LoVo (cell line): ENCODE measurements around the gene TBC1D22A.
"Not testable (repeated sequence)": the region's sequence is repeated elsewhere in the genome, so short reads cannot be mapped to it uniquely, and the experiment has no call there.

ENCODE experiments used
- DNase-seq: peaks from one replicate; pipeline ENCODE4 v3.0.0-alpha.2; 2016; ENCODE audit warnings: low spot score

TBC1D22A gene

DNA sequence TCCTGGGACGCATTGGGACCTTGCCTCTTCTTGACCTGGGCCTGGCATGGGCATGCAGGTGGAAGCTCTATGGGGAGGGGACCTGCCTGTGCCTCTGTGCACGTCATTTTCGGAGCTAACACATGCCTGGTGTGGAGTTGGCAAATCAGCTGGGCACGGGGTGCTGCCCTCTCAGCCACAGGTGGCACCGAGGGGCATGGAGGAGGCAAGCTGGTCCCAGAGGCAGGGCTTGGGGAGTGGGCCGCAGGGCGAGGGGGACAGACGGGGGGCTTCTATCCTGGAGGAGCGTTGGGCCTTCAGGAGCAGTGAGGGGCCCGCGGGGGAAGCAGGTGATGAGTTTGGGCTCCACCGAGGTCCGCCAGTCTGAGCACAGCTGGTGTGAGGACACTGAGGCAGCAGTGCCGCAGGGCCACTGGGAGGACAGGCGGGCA lies 362.0 kb downstream of the TBC1D22A start:
- DNase-seq: no peak

DNA sequence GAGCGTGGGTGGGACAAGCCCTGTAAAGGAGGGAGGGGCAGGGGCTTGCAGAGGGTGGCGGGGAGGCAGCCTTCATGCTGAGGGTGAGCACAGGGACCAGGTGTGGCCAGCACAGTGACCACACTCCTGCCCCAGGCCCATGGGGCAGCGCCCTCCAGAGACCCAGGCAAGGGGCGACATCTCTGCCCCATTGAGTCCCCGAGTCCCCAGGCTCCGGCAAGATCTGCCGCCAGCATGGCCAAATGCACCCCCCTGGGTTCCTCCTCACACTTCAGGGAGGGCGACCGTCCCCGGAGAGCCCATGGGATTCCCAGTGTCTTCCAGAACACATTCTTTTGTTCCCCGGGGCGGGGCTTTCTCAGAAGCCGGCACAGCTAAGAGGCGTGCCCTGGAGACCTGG lies 362.5 kb downstream of the TBC1D22A start:
- peak; percentile 5 for DNase-seq

DNA sequence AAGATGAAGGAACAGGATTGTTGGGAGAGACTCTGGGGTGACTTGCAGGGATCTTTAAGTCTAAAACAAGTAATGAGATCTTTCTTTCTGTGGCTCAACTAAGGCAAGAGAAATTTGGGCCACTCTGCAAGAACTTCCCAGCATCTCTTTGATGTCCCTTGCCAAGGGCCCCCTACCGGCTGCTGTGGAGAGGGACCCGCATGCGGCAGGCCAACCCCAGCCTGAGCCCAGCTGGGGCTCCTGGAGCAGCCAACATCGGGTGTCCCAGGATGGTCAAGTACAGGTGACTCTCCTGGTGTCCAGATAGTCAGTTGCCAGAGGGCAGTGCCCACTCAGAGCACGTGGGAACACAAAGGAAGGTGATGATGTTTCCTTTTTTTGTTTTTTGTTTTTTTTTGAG lies 363.2 kb downstream of the TBC1D22A start:
- no peak for DNase-seq

DNA sequence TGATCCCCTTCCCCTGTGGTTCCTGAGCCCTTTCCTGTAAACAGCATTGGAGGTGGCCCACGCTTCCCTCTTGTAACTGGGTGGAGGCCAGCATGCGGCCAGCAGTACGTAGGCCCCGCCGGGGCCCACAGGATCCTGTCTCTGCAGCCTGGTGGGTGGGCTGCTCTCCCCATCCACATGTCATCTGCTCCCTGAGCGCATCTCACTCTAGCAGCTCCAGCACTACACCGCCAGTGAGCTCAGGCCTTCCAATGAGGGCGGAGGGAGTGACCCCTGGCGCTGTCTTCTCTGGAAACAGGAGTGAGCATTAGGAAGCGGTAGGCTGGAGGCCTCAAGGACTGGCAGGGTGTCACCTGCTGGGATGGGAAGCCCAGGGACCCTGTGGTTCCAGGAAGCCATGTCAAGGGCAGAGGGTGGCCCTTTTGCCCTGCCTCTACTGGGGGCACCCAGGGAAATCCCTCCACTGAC lies 363.9 kb downstream of the TBC1D22A start:
- no peak for DNase-seq

DNA sequence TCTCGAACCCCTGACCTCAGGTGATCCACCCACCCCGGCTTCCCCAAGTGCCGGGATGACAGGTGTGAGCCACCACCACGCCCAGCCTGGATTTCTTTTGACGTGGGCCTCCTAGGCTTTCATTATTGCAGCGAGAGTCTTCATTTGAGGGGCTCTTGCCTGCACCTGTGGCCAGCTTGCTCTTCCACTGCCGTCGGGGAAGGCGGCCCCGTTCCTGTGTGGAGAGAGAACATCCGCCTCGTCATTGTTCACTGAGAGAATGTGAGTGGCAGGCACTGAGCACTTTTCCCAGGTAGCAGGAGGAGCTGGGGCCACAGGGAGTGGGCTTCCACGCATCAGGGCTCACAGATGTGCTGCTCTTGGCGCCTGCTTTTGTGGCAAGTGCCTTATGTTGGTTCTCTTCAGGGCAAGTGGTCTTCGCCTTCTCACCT lies 365.0 kb downstream of the TBC1D22A start:
- no peak for DNase-seq

DNA sequence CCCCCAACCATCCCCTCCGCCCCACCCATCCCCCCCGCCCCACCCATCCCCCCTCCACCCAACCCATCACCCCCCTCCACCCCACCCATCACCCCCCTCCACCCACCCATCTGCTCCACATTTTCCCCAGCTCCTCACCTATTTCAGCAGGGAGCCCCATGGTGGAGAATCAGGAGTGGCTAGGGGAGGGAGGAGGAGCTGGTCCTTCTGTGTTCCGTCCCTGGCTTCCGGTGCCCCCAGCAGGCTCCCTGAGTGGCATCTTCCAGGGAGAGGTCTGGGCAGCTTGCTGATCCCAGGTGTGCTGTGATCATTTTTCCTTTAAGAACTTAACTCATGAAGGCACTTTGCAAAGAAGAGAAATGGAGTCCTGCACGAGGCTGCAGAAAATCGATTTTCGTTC lies 365.8 kb downstream of the TBC1D22A start:
- DNase-seq: no peak

DNA sequence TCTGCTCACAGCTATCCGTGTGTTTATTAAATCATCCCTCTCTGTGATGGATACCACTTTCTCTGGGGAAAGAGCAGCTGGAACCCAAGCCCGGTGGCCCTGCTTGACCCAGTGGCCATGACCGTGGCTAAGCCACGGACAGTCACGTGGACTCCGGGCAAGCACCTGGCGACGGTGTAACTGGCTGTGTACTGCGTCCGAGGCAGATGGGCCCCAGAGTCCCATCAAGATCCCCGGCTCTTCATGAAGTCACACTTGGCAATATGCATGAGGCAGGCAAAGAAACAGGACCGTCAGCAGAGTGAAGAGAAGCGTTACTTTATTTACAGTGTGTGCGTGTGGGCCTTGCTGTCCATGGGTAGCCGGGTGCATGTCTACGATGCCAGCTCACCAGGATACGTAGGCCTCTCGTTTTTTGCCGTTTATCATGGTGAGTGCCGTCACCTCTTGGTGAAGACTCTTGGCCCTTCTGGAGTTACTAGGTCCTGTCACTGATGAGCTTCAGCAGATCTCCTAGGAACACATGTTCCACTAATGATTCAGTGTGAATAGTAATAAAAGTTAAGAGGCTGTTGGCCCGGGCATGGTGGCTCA lies 366.3 kb downstream of the TBC1D22A start:
- no peak for DNase-seq

DNA sequence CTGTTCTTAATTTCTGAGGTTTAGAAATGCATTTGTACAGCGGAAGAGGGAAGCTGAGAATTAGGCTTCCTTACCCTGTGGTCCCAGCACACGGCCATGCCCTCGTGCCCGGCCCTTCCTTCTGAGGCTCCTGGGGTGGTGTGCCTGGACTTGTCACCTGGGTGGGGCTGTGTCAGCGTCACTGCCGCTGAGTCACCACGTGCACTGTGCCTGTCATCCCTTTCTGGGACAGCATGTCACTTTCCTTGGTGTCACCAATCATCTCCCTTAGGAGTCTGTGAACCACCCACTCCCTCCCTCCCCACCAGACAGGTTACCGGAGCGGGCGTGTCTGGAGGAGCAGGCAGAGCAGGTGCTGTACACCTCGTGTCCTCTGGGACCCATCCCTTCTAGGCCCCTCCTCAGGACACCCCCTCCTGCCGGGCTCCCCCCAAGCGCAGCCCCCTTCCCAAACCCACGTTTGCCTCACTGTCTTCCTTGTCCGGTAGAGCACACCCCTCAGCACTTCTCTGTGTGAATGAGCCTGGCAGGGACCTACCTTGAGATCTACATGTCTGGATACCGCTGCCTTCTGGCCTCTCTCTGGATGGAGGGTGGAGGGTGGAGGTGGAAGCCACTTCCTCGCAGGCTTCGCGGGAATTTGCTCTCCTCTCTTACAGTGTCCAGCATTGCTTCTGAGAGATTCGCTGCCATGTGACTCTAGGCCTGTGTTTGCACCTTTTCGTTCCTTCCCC lies 367.6 kb downstream of the TBC1D22A start:
- DNase-seq: peak; percentile 95

DNA sequence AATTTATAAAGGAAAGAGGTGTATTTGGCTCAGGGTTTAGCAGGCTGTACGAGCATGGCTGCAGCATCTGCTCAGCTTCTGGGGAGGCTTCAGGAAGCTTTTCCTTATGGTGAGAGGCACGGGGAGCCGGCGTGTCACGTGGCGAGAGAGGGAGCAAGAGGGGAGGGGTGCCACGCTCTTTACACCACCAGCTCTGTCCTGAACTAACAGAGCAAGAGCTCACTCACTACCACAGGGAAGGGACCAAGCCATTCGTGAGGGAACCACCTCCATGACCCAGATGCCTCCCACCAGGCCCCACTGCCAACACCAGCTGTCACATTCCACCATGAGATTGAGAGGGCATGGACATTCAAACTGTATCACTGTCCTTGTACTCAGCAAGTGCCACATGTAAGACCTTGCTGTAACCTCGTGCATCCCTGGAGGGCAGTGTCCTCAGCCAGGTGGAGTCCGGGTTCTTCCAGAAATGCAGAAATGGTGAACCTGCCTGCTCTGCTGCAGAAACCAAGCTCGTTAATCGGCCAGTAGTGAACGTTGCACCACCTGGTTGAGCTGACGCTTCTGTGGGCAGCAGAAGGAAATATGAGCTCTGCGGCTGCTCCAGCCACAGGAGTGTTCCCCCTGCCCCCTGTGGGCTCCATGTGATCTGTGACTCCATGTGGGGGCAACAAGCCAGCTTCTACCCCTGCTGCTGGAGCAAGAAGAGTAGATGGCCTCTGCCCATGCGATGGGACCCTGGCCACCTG lies 368.6 kb downstream of the TBC1D22A start:
- DNase-seq: no peak

DNA sequence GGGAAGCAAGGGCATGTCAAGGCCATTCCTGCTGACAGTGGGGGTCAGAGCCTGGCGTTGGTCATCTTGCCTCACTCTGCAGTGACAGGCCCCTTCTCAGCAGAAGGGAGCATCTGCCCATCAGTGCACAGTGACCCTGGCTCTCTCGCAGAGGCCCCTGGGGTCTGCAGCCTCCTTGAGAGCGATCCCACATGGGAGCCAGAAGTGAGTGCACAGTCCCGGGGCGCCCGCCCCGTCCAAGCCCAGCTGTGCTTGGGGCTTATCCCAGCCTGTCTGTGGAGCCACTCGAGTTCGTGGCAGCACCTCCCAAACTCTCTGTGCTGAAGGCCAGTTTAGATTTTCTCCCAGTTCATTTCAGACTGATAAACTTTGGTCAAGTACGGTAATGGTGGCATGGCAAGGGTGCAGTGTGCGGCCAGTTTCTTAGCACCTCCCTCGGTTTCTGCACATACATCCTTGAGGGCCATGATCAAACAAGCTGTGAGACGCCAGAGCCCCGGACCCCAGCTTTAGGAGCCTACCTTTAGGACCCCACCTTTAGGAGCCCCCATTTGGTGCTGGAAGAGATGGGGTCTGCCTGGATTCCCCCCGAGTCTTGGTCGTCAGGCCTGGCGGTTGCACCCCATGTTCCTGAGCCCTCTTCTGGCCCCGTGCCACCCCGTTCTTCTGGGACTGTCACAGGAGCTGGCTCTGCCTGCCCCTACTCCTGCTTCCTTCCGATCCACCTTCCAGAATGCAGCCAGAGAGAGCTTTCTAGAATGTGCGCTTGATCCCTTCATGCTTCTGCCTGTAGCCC lies 369.4 kb downstream of the TBC1D22A start:
- no peak for DNase-seq

DNA sequence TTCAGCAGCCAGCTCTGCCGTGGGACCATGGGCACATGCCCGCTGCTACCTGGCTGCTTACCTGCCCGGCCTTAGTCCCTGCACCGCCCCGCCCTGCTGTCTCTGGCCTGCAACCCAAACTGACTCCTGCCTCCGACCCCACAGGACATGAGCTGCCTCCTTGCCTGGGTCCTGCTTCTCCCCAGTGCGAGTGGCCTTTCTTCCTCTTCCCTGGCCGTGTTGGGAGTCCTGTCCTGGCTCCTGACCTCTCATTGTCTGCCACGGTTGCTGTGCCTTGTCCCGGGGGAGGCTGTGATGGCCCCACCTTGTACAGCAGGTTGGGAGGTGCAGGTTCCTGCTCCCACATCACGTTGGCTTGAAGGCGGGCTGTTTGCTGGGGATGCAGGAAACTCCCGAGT lies 370.0 kb downstream of the TBC1D22A start:
- DNase-seq: no peak

DNA sequence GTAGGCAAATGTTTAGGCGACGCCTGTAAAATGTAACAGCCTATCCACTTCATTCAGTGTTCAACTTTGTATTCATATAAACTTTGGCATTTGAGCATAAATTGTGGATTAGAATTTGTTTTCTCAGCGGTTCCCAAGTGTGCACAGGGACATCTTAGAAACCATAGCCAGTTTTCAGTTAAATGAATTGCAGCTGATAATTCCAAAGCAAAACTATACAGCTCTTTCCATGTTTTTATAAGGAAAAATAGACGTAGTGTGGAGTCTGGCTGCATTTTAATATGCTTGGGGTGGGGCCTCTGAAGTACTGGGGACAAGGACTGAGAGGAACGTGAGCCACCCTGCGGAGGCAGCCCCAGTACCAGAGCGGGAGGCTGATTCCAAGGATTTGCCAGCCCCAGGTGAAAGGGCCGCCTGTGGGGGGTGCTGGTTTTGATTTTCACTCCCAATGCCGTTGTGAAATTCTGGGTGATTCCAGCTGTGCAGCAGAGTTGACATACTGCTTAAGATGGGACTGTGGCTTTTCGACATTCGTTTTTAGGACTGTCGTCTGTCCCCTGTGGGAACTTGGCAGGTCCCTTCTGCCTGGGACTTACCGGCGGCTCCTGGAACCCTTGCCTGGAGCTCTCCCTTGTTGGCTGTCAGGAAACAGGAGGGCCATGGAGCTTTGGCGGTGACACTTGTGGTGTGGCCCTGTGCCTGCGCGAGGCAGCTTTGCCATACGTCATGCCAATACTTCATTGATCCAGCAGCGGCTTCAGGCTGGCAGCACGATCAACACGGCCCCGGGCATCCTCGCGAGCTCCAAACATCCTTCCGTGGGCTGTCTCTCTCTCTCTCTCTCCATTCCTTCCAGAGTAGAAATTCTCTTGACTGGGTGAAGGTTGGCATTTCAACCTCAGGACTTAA lies 370.9 kb downstream of the TBC1D22A start:
- DNase-seq: no peak

DNA sequence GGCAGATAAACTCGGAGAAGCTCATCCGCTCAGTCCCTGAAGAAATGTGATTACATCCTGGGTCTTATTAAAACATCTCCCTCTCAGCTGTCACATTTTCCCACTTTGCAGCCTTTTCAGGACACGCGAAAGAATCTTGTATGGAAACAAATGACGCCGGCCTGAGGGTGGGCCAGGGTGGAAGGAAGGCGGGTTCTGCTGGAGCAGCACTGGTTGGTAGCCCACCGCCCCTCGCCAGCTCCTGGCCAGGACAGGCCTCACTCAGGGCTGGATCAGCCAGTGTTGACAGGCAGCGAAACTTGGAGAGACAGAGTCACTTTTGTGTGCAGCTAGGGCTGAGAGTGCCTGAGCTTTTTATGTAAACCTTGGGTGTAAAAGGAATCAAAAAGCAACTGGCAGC lies 371.8 kb downstream of the TBC1D22A start:
- no peak for DNase-seq

DNA sequence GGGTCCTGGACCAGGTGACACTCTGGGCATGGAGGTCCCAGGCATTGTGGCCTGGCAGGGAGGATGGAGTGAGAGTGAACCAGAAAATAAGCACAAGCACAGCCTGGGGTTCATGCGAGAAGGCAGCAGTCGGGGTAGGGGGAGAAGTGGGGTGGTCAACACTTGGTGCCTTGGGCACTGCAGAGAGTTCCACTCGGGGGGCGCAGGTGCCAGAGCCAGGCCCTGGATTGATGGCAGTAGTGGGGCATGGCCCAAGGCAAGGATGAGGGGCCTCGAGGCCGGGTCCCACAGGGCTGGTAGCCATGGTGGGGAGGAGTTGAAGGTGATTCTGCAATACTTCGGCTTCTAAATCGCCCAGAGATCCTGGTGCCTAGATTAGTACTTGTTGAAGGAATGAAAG lies 372.9 kb downstream of the TBC1D22A start:
- DNase-seq: no peak

DNA sequence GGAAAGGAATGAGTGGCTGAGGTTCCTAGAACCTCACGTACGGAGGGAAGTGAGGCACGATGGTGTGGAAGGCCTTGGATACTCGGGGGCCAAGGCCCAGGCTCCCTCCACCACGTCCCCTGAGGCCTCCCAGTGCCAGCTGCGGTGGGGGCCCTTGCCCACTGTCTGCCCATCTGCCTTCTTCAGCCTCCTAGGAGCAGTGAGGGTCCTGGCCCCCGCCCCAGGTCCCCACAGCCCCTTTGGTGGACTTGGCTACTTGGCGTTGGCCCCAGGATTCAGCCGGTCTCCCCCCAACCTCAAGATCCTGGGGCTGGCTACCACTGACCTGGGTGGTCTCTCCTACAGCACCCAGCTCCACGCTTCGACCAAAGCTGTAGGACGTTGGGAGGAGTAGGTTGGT lies 373.6 kb downstream of the TBC1D22A start:
- no peak for DNase-seq

DNA sequence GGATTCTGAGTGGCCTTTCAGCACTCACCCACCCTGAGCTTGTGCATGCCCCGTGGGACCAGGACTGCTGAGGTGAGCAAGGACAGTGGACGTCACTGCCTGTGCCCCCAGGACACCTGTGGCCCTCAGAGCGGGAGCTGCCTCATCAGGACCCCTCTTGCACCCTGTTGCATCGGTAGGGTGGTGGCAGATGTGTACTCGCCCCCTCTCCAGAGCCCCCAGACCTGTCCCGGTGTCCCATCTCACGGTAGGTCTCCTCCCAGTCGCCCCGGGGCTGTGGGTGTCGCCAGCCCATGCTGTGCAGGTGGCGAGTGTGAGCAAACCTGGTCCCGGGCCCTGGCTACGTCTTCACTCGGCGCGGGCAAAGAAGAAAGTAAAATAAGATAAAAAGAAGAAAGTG lies 374.2 kb downstream of the TBC1D22A start:
- no peak for DNase-seq

DNA sequence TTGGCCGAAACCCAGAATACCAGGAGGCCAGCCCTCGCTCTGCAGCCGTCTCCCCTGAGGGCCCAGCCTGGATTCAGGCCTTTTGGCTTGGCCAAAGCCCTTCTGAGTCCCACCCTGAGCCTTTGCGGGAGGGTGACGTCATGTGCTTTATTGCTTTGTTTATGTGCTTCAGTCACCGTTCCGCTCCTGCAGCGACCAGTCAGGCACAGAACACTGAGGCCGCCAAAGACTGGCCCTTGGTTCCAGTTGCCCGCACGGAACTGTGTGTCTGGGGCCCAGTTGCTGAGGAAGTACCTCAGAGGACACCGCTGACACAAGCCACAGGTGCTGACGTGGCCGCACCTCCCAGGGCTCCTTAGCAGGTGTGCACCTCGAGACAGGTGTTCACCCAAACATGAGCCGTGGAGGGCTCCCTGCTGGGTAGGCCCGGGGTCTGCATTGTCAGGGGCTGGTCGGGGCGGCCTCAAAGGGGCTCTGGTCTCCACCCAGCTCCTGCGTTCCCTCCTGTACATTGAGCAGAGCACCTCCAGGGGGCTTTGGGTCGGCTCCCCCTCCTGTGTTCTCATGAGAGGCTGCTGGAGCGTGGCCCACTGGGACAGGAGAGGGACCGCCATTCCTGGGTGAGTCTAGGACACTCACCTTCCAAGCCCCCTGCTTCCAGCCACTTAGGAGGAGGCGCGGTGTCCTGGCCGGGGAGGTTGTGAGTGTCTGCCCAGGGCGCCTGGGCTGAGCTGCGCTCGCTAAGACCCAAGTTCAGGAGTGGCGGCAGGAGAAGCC lies 376.8 kb downstream of the TBC1D22A start:
- DNase-seq: no peak

DNA sequence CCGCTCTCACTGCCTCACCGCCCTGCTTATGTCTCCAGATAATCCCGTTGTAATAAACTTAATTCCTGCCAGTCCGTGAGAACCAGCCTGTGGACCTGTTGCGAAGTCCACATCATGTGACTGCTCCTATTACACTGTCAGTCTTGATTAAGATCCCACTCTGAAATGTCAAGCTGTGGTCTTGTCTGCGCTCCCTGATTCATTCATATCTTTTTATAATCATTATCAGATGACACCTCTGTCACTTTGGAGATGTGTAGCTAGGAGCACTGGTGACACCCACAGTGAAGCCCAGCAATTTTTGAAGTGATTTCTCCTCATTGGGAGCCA lies 377.3 kb downstream of the TBC1D22A start:
- DNase-seq: no peak

DNA sequence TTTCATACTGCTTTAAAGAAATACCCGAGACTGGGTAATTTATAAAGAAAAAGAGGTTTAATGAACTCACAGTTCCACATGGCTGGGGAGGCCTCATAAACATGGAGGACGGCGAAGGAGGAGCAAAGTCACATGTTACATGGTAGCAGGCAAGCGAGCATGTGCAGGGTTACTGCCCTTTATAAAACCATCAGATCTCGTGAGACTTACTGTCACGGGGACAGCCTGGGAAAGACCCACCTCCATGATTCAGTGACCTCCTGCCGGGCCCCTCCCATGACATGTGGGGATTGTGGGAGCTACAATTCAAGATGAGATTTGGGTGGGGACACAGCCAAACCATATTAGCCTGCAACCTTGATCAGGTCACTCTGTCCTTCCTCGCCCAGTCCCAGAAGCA lies 378.5 kb downstream of the TBC1D22A start:
- DNase-seq: not testable (repeated sequence)

DNA sequence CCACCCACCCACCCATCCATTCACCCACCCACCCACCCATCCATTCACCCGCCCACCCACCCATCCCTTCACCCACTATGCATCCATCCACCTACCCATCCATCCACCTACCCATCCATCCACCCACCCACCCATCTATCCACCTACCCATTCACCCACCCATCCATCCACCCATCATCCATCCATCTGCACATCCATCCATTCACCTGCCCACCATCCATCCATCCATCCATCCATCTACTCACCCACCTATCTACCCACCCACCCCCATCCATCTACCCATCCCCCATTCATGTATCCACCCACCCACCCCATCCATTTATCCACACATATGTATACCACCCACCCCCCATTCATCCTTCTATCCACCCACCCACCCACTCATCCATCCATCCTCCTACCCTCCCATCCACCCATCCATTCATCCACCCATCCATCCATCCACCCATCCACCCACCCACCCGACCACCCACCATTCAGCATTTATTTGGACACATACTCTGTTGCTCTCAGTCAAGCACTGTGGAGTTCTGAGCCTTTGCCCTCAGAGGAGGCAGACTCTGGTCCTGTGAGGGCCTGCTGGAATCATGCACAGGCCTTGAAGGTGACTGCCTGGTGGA lies 380.1 kb downstream of the TBC1D22A start:
- DNase-seq: no peak
